MCF 10A (cell line): ENCODE results near the gene FAF1. TPM values are rescaled to one million over a fixed set of nuclear protein-coding genes. Genes with fewer than 3 reads are reported as not detected.

Source experiments
- BruUV-seq: library from RNA; stranded (reverse); fragments of 400-500 nt; replicated peaks from 2 replicates; lab custom pipeline; 2021; lab: Mats Ljungman, UMichigan
- CTCF ChIA-PET: fragments of 300-600 bp; sonication (Branson Sonifier 250); formaldehyde crosslinking; extraction: SDS; loops from one replicate; lab custom pipeline; 2021; ENCODE audit warnings: antibody characterized with exemption, inconsistent platforms; lab: Yijun Ruan, JAX
- POLR2A ChIA-PET: fragments of 300-600, 350-650 bp; sonication (Branson Sonifier 250); formaldehyde crosslinking; extraction: SDS; loops from one replicate; lab custom pipeline; 2020; ENCODE audit warnings: antibody characterized with exemption, inconsistent platforms; lab: Yijun Ruan, JAX
- DNase-seq: peaks from one replicate; pipeline ENCODE4 v3.0.0-alpha.2; 2018; ENCODE audit not compliant: unreplicated experiment
- H3K27ac Mint-ChIP-seq: one replicate; pipeline ENCODE4 v1.8.0; 2022; ENCODE audit warnings: mild to moderate bottlenecking, low read depth, mixed read lengths; ENCODE audit not compliant: unreplicated experiment
- H3K27me3 Mint-ChIP-seq: one replicate; pipeline ENCODE4 v1.8.0; 2022; ENCODE audit warnings: mixed read lengths; ENCODE audit not compliant: insufficient read depth, unreplicated experiment
- H3K36me3 Mint-ChIP-seq: one replicate; pipeline ENCODE4 v1.8.0; 2022; ENCODE audit warnings: mild to moderate bottlenecking, moderate library complexity, mixed read lengths; ENCODE audit not compliant: insufficient read depth, unreplicated experiment
- H3K4me1 Mint-ChIP-seq: one replicate; pipeline ENCODE4 v1.8.0; 2022; ENCODE audit warnings: mixed read lengths; ENCODE audit not compliant: insufficient read depth, unreplicated experiment
- H3K4me3 Mint-ChIP-seq: one replicate; pipeline ENCODE4 v1.8.0; 2022; ENCODE audit warnings: mild to moderate bottlenecking, moderate library complexity, mixed read lengths; ENCODE audit not compliant: unreplicated experiment
- H3K9me3 Mint-ChIP-seq: one replicate; pipeline ENCODE4 v1.8.0; 2022; ENCODE audit warnings: mixed read lengths; ENCODE audit not compliant: unreplicated experiment
- intact Hi-C: fragments of 100-400 bp; cut with micrococcal nuclease; formaldehyde crosslinking; loops from 2 replicates; pipeline ENCODE4 v1.14.1; 2022
- total RNA-seq: library from RNA; stranded (reverse); gene quantifications from 2 replicates; pipeline ENCODE4 v1.2.3, GENCODE V29; 2022
- TF ChIP-seq, protein P1 (sequence below): fragments of 200-600 bp; IDR thresholded peaks from one replicate; pipeline ENCODE4 v1.8.0; 2022; ENCODE audit warnings: antibody characterized with exemption, mild to moderate bottlenecking; ENCODE audit not compliant: unreplicated experiment

FAF1 gene
- total RNA-seq, 1 experiment from 2014 or later = 93.2 TPM

DNA sequence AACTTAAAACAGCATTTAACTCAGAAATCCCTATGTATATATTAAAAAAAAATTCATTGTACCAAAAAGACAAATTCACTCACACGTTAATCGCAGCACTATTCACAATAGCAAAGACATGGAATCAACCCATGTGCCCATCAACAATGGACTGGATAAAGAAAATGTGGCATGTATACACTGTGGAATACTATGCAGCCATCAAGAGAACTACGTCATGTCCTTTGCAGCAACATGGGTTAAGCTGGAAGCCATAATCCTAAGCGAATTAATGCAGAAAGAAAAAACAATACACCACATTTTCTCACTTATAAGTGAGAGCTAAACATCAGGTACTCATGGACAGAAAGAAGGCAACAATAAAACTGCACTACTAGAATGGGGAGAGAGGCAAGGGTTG lies 99.4 kb downstream of the FAF1 start:
- intact Hi-C loops = no loop called here
- Mint-ChIP-seq H3K27me3 (no peaks in the 10 kb centered on the region), H3K36me3 (no peaks in the 10 kb centered on the region), H3K4me3 (no peak overlapping the region), H3K4me1 (no peaks in the 10 kb centered on the region), H3K27ac (no peak overlapping the region), H3K9me3 (peaks cover 7% of the 10 kb centered on the region)
- DNase-seq = no peak
- TF ChIP-seq, protein P1, sequence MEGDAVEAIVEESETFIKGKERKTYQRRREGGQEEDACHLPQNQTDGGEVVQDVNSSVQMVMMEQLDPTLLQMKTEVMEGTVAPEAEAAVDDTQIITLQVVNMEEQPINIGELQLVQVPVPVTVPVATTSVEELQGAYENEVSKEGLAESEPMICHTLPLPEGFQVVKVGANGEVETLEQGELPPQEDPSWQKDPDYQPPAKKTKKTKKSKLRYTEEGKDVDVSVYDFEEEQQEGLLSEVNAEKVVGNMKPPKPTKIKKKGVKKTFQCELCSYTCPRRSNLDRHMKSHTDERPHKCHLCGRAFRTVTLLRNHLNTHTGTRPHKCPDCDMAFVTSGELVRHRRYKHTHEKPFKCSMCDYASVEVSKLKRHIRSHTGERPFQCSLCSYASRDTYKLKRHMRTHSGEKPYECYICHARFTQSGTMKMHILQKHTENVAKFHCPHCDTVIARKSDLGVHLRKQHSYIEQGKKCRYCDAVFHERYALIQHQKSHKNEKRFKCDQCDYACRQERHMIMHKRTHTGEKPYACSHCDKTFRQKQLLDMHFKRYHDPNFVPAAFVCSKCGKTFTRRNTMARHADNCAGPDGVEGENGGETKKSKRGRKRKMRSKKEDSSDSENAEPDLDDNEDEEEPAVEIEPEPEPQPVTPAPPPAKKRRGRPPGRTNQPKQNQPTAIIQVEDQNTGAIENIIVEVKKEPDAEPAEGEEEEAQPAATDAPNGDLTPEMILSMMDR = no peak
- BruUV-seq = no TSS peak
- ChIA-PET CTCF (interaction anchor here (0.6 to 2.9 kb wide), 2 partner anchors 12 to 13 kb away, joined by 3 to 15 read pairs; no protein-coding TSS in a partner anchor), POLR2A (no interaction called here)

DNA sequence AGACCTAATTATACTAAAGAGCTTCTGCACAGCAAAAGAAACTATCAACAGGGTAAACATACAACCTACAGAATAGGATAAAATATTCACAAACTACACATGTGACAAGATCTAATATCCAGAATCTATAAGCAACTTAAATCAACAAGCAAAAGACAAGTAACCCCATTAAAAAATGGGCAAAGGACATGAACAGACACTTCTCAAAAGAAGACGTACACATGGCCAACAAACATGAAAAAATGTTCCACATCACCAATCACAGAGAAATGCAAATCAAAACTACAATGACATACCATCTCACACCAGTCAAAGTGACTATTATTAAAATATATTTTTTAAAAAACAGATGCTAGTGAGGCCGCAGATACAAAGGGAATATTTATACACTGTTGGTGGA lies 99.8 kb downstream of the FAF1 start:
- ChIA-PET POLR2A (interaction anchor here (1.1 kb wide), 1 partner anchor 18 kb away, joined by 5 read pairs; no protein-coding TSS in a partner anchor), CTCF (interaction anchor here (0.6 to 2.9 kb wide), 3 partner anchors 13 to 41 kb away, joined by 3 to 15 read pairs (median 3); no protein-coding TSS in a partner anchor)
- H3K9me3 Mint-ChIP-seq = peaks cover 7% of the 10 kb centered on the region
- H3K27me3 Mint-ChIP-seq = no peaks in the 10 kb centered on the region
- H3K27ac Mint-ChIP-seq = no peak overlapping the region
- no TSS peak for BruUV-seq
- no peaks in the 10 kb centered on the region for H3K4me1 Mint-ChIP-seq
- DNase-seq = no peak
- no peaks in the 10 kb centered on the region for H3K36me3 Mint-ChIP-seq
- no peak overlapping the region for H3K4me3 Mint-ChIP-seq
- intact Hi-C loops = no loop called here
- TF ChIP-seq, protein P1 = no peak

DNA sequence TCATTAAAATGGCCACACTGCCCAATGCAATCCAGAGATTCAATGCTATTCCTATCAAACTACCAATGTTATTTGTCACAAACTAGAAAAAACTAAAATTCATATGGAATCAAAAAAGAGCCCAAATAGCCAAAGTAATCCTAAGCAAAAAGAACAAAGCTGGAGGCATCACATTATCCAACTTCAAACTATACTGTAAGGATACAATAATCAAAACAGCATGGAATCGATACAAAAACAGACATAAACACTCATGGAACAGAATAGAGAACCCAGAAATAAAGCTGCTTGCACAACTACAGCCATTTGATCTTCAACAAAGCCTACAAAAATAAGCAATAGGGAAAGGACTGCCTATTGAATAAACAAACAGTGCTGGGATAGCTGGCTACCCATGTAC lies 100.4 kb downstream of the FAF1 start:
- TF ChIP-seq, protein P1 = no peak

DNA sequence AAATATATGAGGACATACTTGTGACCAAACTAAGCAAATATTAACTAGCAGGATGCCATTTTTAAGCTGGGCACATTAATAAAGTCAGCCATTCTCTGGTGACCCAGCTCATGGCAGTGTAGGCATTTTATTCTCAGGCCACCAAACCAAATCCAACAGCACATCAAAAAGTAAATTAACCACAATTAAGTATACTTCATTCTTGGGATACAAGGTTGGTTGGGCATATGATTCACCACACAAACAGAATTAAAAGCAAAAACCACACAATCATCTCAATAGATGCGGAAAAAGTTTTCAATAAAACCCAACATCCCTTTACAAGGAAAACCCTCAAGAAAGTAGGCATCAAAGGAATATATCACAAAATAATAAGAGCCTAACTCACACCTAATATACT lies 101.3 kb downstream of the FAF1 start:
- no TSS peak for BruUV-seq
- intact Hi-C loops = no loop called here
- CTCF ChIA-PET = interaction anchor here (0.7 to 4.4 kb wide), 2 partner anchors 15 to 95 kb away, joined by 3 to 22 read pairs; no protein-coding TSS in a partner anchor
- POLR2A ChIA-PET = no interaction called here
- Mint-ChIP-seq H3K27me3 (no peaks in the 10 kb centered on the region), H3K36me3 (no peaks in the 10 kb centered on the region), H3K9me3 (peaks cover 7% of the 10 kb centered on the region), H3K4me3 (no peak overlapping the region), H3K4me1 (no peaks in the 10 kb centered on the region), H3K27ac (no peak overlapping the region)
- TF ChIP-seq, protein P1 = no peak
- no peak for DNase-seq

More for the DNA sequence above, 100.4 kb downstream of the FAF1 start:
- no peak for DNase-seq
- H3K9me3 Mint-ChIP-seq = peaks cover 7% of the 10 kb centered on the region
- no TSS peak for BruUV-seq
- no peaks in the 10 kb centered on the region for H3K4me1 Mint-ChIP-seq
- POLR2A ChIA-PET = interaction anchor here (1.1 kb wide), 1 partner anchor 17 kb away, joined by 5 read pairs; no protein-coding TSS in a partner anchor
- CTCF ChIA-PET = interaction anchor here (0.6 to 4.4 kb wide), 2 partner anchors 14 to 40 kb away, joined by 3 to 22 read pairs; no protein-coding TSS in a partner anchor
- intact Hi-C loops = no loop called here
- H3K4me3 Mint-ChIP-seq = no peak overlapping the region
- H3K36me3 Mint-ChIP-seq = no peaks in the 10 kb centered on the region
- H3K27ac Mint-ChIP-seq = no peak overlapping the region
- H3K27me3 Mint-ChIP-seq = no peaks in the 10 kb centered on the region
